ENCODE data around the gene TAF1B. TPM values are rescaled to one million over a fixed set of nuclear protein-coding genes. Genes with fewer than 3 reads are reported as not detected.

TAF1B gene
- polyA plus RNA-seq, 2 donors, result 5.7 to 7.9 TPM

- 6 to 9% methylated on average over 71 to 76 of the region's 76 CpGs for WGBS, 2 donors
- peak overlapping the region; percentile 69 to 90 for H3K27ac ChIP-seq (ENCODE audit: low read depth in 2 of 2, low read length in 1 of 2)
- H3K4me3 ChIP-seq (ENCODE audit: low read depth in 1 of 2, low read length in 2 of 2), result peak overlapping the region; percentile 75 to 82
- peaks cover 0 to 3% of the 10 kb centered on the region in 2 donors for H3K4me1 ChIP-seq (ENCODE audit: control insufficient read depth in 2 of 2, insufficient read depth in 2 of 2, low read length in 1 of 2)
- H3K9me3 ChIP-seq (ENCODE audit: control insufficient read depth in 2 of 2, insufficient read depth in 1 of 2, low read depth in 1 of 2, low read length in 1 of 2), result no peaks in the 10 kb centered on the region
- H3K36me3 ChIP-seq (ENCODE audit: control insufficient read depth in 2 of 2, insufficient read depth in 2 of 2, low read length in 1 of 2), result peaks cover 0 to 2% of the 10 kb centered on the region in 2 donors
- H3K27me3 ChIP-seq (ENCODE audit: control insufficient read depth in 1 of 2, insufficient read depth in 2 of 2, low read length in 2 of 2), result no peaks in the 10 kb centered on the region
These were observed 107.4 kb downstream of the TAF1B start for GRCh38 chr2:9950521-9951271.

GRCh38 chr2:9951272-9951521 lies 107.9 kb downstream of the TAF1B start:
- Histone ChIP-seq H3K27ac (ENCODE audit: low read depth in 2 of 2, low read length in 1 of 2) (peak overlapping the region; percentile 69 to 90), H3K36me3 (ENCODE audit: control insufficient read depth in 2 of 2, insufficient read depth in 2 of 2, low read length in 1 of 2) (peaks cover 0 to 2% of the 10 kb centered on the region in 2 donors), H3K4me3 (ENCODE audit: low read depth in 1 of 2, low read length in 2 of 2) (peak overlapping the region; percentile 75 to 82), H3K27me3 (ENCODE audit: control insufficient read depth in 1 of 2, insufficient read depth in 2 of 2, low read length in 2 of 2) (no peaks in the 10 kb centered on the region), H3K4me1 (ENCODE audit: control insufficient read depth in 2 of 2, insufficient read depth in 2 of 2, low read length in 1 of 2) (peaks cover 0 to 3% of the 10 kb centered on the region in 2 donors), H3K9me3 (ENCODE audit: control insufficient read depth in 2 of 2, insufficient read depth in 1 of 2, low read depth in 1 of 2, low read length in 1 of 2) (no peaks in the 10 kb centered on the region)
- WGBS, 2 donors, result 0% methylated on average over 47 of the region's 47 CpGs; no CpG with 5 or more reads in 1 of the 2 donors

DNA sequence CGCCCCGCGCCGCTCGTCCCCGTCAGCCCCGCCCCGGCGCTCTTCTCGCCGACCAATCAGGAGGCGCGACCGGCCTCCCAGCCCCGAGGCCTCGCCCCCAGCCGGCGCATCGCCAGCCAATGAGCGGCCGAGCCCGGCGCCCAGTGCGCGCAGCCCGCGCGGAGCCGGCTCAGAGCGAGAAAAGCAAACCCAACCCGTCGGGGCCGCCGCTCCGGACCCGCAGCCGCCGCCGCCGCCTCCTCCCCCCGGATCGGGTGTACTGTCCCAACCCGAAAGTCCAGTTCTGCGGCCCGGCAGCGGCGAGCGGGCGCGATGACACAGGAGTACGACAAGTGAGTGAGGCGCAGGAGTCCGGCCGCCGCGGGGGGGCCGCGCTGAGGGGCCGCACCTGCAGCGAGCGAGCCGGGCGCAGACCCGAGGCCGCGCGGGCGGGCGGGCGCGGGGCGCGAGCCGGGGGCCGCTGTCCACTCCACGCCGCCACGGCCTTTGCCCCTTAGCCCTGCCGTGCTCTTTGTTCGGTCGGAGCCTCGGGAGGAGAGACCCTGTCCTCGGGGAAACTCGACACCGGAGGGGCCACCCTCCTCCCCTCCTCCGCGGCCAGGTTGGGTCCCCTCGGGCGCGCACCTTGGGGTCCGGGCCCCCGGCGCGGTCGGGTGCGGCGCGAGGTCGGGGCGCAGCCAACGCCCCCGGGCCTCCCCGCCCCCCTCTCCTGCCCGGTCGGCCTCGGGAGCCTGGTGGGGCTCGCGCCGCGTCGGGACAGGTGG lies 108.4 kb downstream of the TAF1B start, which contains the start of gene GRHL1:
TSS of gene GRHL1 (plus strand) at position 172 of the 764 bp plus-strand sequence. CDS start at position 313, 141 bp downstream.
- Histone ChIP-seq H3K27me3 (ENCODE audit: control insufficient read depth in 1 of 2, insufficient read depth in 2 of 2, low read length in 2 of 2) (no peaks in the 10 kb centered on the region), H3K4me3 (ENCODE audit: low read depth in 1 of 2, low read length in 2 of 2) (peak within 1 kb of the TSS; percentile 75 to 82), H3K9me3 (ENCODE audit: control insufficient read depth in 2 of 2, insufficient read depth in 1 of 2, low read depth in 1 of 2, low read length in 1 of 2) (no peaks in the 10 kb centered on the region), H3K36me3 (ENCODE audit: control insufficient read depth in 2 of 2, insufficient read depth in 2 of 2, low read length in 1 of 2) (peaks cover 0 to 2% of the 10 kb centered on the region in 2 donors), H3K27ac (ENCODE audit: low read depth in 2 of 2, low read length in 1 of 2) (peak within 1 kb of the TSS; percentile 85 to 94), H3K4me1 (ENCODE audit: control insufficient read depth in 2 of 2, insufficient read depth in 2 of 2, low read length in 1 of 2) (peaks cover 0 to 3% of the 10 kb centered on the region in 2 donors)
- 0 to 1% methylated on average over 62 to 111 of the region's 111 CpGs for WGBS, 2 donors

GRCh38 chr2:9952286-9952737 lies 109.0 kb downstream of the TAF1B start:
- Histone ChIP-seq H3K27me3 (ENCODE audit: control insufficient read depth in 1 of 2, insufficient read depth in 2 of 2, low read length in 2 of 2) (no peaks in the 10 kb centered on the region), H3K36me3 (ENCODE audit: control insufficient read depth in 2 of 2, insufficient read depth in 2 of 2, low read length in 1 of 2) (peaks cover 0 to 2% of the 10 kb centered on the region in 2 donors), H3K9me3 (ENCODE audit: control insufficient read depth in 2 of 2, insufficient read depth in 1 of 2, low read depth in 1 of 2, low read length in 1 of 2) (no peaks in the 10 kb centered on the region), H3K27ac (ENCODE audit: low read depth in 2 of 2, low read length in 1 of 2) (peak overlapping the region; percentile 85 to 94), H3K4me3 (ENCODE audit: low read depth in 1 of 2, low read length in 2 of 2) (peak overlapping the region; percentile 75), H3K4me1 (ENCODE audit: control insufficient read depth in 2 of 2, insufficient read depth in 2 of 2, low read length in 1 of 2) (peaks cover 0 to 3% of the 10 kb centered on the region in 2 donors)
- WGBS, 2 donors, result 22 to 23% methylated on average over 15 of the region's 15 CpGs

GRCh38 chr2:9952856-9953503 lies 109.7 kb downstream of the TAF1B start:
- WGBS, 2 donors, result 77 to 83% methylated on average over 8 of the region's 8 CpGs
- peak overlapping the region; percentile 42 to 68 for H3K27ac ChIP-seq (ENCODE audit: low read depth in 2 of 2, low read length in 1 of 2)
- no peaks in the 10 kb centered on the region for H3K27me3 ChIP-seq (ENCODE audit: control insufficient read depth in 1 of 2, insufficient read depth in 2 of 2, low read length in 2 of 2)
- no peaks in the 10 kb centered on the region for H3K9me3 ChIP-seq (ENCODE audit: control insufficient read depth in 2 of 2, insufficient read depth in 1 of 2, low read depth in 1 of 2, low read length in 1 of 2)
- peak overlapping the region; percentile 38 to 75 for H3K4me3 ChIP-seq (ENCODE audit: low read depth in 1 of 2, low read length in 2 of 2)
- peaks cover 0 to 2% of the 10 kb centered on the region in 2 donors for H3K36me3 ChIP-seq (ENCODE audit: control insufficient read depth in 2 of 2, insufficient read depth in 2 of 2, low read length in 1 of 2)
- H3K4me1 ChIP-seq (ENCODE audit: control insufficient read depth in 2 of 2, insufficient read depth in 2 of 2, low read length in 1 of 2), result peaks cover 0 to 3% of the 10 kb centered on the region in 2 donors

- WGBS, 2 donors, result 60 to 92% methylated on average over 3 of the region's 3 CpGs
- H3K27ac ChIP-seq (ENCODE audit: low read depth in 2 of 2, low read length in 1 of 2), result peak overlapping the region; percentile 33 to 63
- H3K4me3 ChIP-seq (ENCODE audit: low read depth in 1 of 2, low read length in 2 of 2), result peak overlapping the region; percentile 42 to 75
These were observed 110.9 kb downstream of the TAF1B start for GRCh38 chr2:9954136-9954535.

GRCh38 chr2:9958057-9958456 lies 114.8 kb downstream of the TAF1B start:
- peaks cover 2 to 7% of the 10 kb centered on the region in 2 donors for H3K36me3 ChIP-seq (ENCODE audit: control insufficient read depth in 2 of 2, insufficient read depth in 2 of 2, low read length in 1 of 2)
- WGBS, 2 donors, result 93 to 95% methylated on average over 8 of the region's 8 CpGs

More at GRCh38 chr2:9954136-9954535, 110.9 kb downstream of the TAF1B start:
- Histone ChIP-seq H3K4me1 (ENCODE audit: control insufficient read depth in 2 of 2, insufficient read depth in 2 of 2, low read length in 1 of 2) (peaks cover 0 to 3% of the 10 kb centered on the region in 2 donors), H3K27me3 (ENCODE audit: control insufficient read depth in 1 of 2, insufficient read depth in 2 of 2, low read length in 2 of 2) (no peaks in the 10 kb centered on the region), H3K9me3 (ENCODE audit: control insufficient read depth in 2 of 2, insufficient read depth in 1 of 2, low read depth in 1 of 2, low read length in 1 of 2) (no peaks in the 10 kb centered on the region), H3K36me3 (ENCODE audit: control insufficient read depth in 2 of 2, insufficient read depth in 2 of 2, low read length in 1 of 2) (peaks cover 0 to 2% of the 10 kb centered on the region in 2 donors)

DNA sequence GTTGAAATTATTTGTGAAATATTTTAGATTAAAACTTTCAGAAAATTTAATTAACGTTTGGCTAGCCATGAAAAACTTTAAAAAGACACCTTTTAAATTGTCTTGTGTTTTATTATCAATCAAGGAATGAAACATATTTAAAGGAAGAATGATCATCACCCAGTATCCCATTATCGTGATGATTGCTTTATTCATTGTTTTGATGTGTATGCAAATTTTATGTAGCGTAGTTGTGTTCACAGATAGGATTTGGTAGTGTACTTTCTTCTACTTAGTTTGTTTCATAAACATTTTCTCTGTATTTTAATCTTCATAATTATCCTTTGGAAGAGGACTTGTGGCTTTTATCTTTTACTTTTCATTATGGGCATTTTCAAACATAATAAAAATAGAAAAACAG lies 116.0 kb downstream of the TAF1B start:
- no peaks in the 10 kb centered on the region for H3K4me1 ChIP-seq (ENCODE audit: control insufficient read depth in 2 of 2, insufficient read depth in 2 of 2, low read length in 1 of 2)

More at GRCh38 chr2:9958057-9958456, 114.8 kb downstream of the TAF1B start:
- H3K4me1 ChIP-seq (ENCODE audit: control insufficient read depth in 2 of 2, insufficient read depth in 2 of 2, low read length in 1 of 2), result no peaks in the 10 kb centered on the region
- no peak overlapping the region for H3K4me3 ChIP-seq (ENCODE audit: low read depth in 1 of 2, low read length in 2 of 2)
- H3K9me3 ChIP-seq (ENCODE audit: control insufficient read depth in 2 of 2, insufficient read depth in 1 of 2, low read depth in 1 of 2, low read length in 1 of 2), result no peaks in the 10 kb centered on the region
- no peaks in the 10 kb centered on the region for H3K27me3 ChIP-seq (ENCODE audit: control insufficient read depth in 1 of 2, insufficient read depth in 2 of 2, low read length in 2 of 2)
- H3K27ac ChIP-seq (ENCODE audit: low read depth in 2 of 2, low read length in 1 of 2), result no peak overlapping the region

DNA sequence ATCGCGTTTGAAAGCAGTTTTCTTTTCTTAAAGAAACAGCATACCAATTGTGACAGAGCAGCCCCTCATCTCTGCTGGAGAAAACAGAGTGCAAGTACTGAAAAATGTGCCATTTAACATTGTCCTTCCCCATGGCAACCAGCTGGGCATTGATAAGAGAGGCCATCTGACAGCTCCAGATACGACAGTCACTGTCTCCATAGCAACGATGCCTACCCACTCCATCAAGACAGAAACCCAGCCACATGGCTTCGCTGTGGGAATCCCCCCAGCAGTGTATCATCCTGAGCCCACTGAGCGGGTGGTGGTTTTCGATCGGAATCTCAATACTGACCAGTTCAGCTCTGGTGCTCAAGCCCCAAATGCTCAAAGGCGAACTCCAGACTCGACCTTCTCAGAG lies 117.7 kb downstream of the TAF1B start:
- Histone ChIP-seq H3K27me3 (ENCODE audit: control insufficient read depth in 1 of 2, insufficient read depth in 2 of 2, low read length in 2 of 2) (no peaks in the 10 kb centered on the region), H3K36me3 (ENCODE audit: control insufficient read depth in 2 of 2, insufficient read depth in 2 of 2, low read length in 1 of 2) (peaks cover 5 to 9% of the 10 kb centered on the region in 2 donors), H3K4me3 (ENCODE audit: low read depth in 1 of 2, low read length in 2 of 2) (no peak overlapping the region), H3K4me1 (ENCODE audit: control insufficient read depth in 2 of 2, insufficient read depth in 2 of 2, low read length in 1 of 2) (no peaks in the 10 kb centered on the region), H3K9me3 (ENCODE audit: control insufficient read depth in 2 of 2, insufficient read depth in 1 of 2, low read depth in 1 of 2, low read length in 1 of 2) (no peaks in the 10 kb centered on the region), H3K27ac (ENCODE audit: low read depth in 2 of 2, low read length in 1 of 2) (no peak overlapping the region)
- WGBS, 2 donors, result 79 to 82% methylated on average over 10 of the region's 10 CpGs

More for the DNA sequence above, 116.0 kb downstream of the TAF1B start:
- 94% methylated on average over 3 of the region's 3 CpGs for WGBS, 2 donors
- Histone ChIP-seq H3K36me3 (ENCODE audit: control insufficient read depth in 2 of 2, insufficient read depth in 2 of 2, low read length in 1 of 2) (peaks cover 3 to 10% of the 10 kb centered on the region in 2 donors), H3K27me3 (ENCODE audit: control insufficient read depth in 1 of 2, insufficient read depth in 2 of 2, low read length in 2 of 2) (no peaks in the 10 kb centered on the region), H3K27ac (ENCODE audit: low read depth in 2 of 2, low read length in 1 of 2) (no peak overlapping the region), H3K4me3 (ENCODE audit: low read depth in 1 of 2, low read length in 2 of 2) (no peak overlapping the region), H3K9me3 (ENCODE audit: control insufficient read depth in 2 of 2, insufficient read depth in 1 of 2, low read depth in 1 of 2, low read length in 1 of 2) (no peaks in the 10 kb centered on the region)

Data from esophagus (tissue), 2 donors.